Thoracic aorta (tissue), 2 donors: ENCODE data around the gene NPHP4. TPM values are rescaled to one million over a fixed set of nuclear protein-coding genes. Genes with fewer than 3 reads are reported as not detected.

ENCODE experiments used
- ATAC-seq: fragments of 150-250 bp; one replicate; pipeline ENCODE4 v1.8.0; 2017; ENCODE audit warnings: low read depth; ENCODE audit not compliant: insufficient number of reproducible peaks, low FRiP score
- DNase-seq: peaks from one replicate; pipeline ENCODE4 v3.0.0-alpha.2; 2020; ENCODE audit warnings: low spot score
- H3K27ac ChIP-seq, 2 donors: fragments of 200-600 bp; sonication (generic); 1 replicate in 1 of 2; 2 replicates in 1 of 2; pipeline ENCODE4 v1.5.1; 2016; ENCODE audit warnings: mild to moderate bottlenecking in 2 of 2, moderate library complexity in 2 of 2
- H3K27me3 ChIP-seq: fragments of 200-600 bp; sonication (generic); replicated peaks from 2 replicates; pipeline ENCODE4 v1.6.0; 2016; ENCODE audit warnings: mild to moderate bottlenecking; ENCODE audit not compliant: insufficient read depth
- H3K36me3 ChIP-seq: fragments of 200-600 bp; sonication (generic); one replicate; pipeline ENCODE4 v1.5.1; 2016
- H3K4me1 ChIP-seq, 2 donors: fragments of 200-600 bp; sonication (generic); 1 replicate in 1 of 2; 2 replicates in 1 of 2; pipeline versions ENCODE4 v1.5.1 to v1.6.0; 2016; ENCODE audit warnings: low read depth in 2 of 2, mild to moderate bottlenecking in 1 of 2; ENCODE audit not compliant: control insufficient read depth in 1 of 2
- H3K4me3 ChIP-seq: fragments of 200-600 bp; sonication (generic); 2 replicates; pipeline ENCODE4 v1.5.1; 2016; ENCODE audit warnings: mild to moderate bottlenecking
- H3K9me3 ChIP-seq: fragments of 200-600 bp; sonication (generic); 2 replicates; pipeline ENCODE4 v1.5.1; 2016
- total RNA-seq, 2 donors: library from RNA; depleted of rRNA; stranded (reverse); fragments of >200 nt; gene quantifications; one replicate each; pipeline versions ENCODE4 v1.1.0 to v1.2.3, GENCODE V29; 2016
- TF ChIP-seq, protein P1 (sequence below): fragments of 200-600 bp; sonication (generic); IDR thresholded peaks from one replicate; pipeline ENCODE4 v1.5.1; 2019; ENCODE audit warnings: antibody characterized with exemption

NPHP4 gene
- total RNA-seq, 2 donors from 2014 or later: 11.4 to 15.1 TPM

DNA sequence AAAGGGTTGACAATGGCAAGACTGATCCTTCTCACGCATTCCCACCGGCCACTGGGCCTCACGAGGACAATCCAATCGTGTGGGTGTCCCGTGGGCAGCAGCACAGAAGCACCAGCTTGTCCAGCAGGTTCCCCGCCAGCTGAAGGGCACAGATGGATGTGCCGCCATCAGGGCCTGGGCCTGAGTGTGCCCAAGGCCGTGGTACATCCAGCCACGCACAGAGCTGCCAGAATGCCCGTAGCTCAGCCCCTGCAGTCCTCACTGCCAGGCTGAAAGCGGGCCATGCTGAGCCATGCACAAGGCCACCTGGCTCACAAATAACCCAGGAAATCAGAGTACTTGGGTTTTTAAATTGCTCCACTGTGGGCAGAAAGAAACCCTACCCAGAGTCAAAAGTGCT, 7.0 kb downstream of the NPHP4 start:
- no peaks in the 10 kb centered on the region for H3K9me3 ChIP-seq
- ATAC-seq (no peak), DNase-seq (no peak)
- H3K27me3 ChIP-seq: no peaks in the 10 kb centered on the region
- H3K4me3 ChIP-seq: no peak overlapping the region
- H3K36me3 ChIP-seq: no peaks in the 10 kb centered on the region
- no peak overlapping the region for H3K27ac ChIP-seq
- TF ChIP-seq, protein P1, sequence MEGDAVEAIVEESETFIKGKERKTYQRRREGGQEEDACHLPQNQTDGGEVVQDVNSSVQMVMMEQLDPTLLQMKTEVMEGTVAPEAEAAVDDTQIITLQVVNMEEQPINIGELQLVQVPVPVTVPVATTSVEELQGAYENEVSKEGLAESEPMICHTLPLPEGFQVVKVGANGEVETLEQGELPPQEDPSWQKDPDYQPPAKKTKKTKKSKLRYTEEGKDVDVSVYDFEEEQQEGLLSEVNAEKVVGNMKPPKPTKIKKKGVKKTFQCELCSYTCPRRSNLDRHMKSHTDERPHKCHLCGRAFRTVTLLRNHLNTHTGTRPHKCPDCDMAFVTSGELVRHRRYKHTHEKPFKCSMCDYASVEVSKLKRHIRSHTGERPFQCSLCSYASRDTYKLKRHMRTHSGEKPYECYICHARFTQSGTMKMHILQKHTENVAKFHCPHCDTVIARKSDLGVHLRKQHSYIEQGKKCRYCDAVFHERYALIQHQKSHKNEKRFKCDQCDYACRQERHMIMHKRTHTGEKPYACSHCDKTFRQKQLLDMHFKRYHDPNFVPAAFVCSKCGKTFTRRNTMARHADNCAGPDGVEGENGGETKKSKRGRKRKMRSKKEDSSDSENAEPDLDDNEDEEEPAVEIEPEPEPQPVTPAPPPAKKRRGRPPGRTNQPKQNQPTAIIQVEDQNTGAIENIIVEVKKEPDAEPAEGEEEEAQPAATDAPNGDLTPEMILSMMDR: no peak
- no peaks in the 10 kb centered on the region for H3K4me1 ChIP-seq

DNA sequence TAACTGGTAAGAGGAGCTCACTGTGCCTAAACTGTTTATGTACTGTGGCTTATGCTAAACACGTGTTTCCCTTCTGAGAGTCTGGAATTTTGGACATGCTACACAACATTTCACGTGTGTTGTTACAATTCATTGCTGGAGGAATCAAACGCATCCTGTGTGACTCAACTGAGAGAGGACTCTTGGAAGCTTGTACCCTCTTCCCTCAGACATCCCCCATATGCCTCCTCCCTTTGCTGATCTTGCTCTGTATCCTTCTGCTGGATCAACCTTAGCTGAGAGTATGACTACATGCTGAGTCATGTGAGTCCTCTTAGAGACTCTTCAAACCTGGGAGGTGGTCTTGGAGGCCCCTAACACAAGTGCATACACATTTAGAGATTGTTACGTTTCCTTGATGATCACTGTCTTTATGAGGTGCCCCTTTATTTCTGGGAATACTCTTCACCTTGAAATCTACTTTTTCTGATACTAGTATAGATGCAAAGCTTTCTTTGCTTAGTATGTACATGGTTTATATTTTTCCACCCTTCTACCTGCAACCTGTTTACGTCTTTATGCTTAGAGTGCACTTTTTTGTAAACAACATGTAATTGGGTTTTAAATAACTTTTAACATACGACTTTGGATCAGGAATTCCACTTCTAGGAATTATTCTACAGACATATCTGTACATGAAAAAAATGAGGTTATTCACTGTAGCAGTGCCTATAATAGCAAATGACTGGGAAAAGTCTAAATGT, 8.7 kb downstream of the NPHP4 start:
- H3K36me3 ChIP-seq: no peaks in the 10 kb centered on the region
- ATAC-seq: no peak
- H3K4me3 ChIP-seq: no peak overlapping the region
- H3K27me3 ChIP-seq: no peaks in the 10 kb centered on the region
- H3K4me1 ChIP-seq: no peaks in the 10 kb centered on the region
- H3K27ac ChIP-seq: no peak overlapping the region
- TF ChIP-seq, protein P1: no peak
- no peak for DNase-seq
- no peaks in the 10 kb centered on the region for H3K9me3 ChIP-seq

DNA sequence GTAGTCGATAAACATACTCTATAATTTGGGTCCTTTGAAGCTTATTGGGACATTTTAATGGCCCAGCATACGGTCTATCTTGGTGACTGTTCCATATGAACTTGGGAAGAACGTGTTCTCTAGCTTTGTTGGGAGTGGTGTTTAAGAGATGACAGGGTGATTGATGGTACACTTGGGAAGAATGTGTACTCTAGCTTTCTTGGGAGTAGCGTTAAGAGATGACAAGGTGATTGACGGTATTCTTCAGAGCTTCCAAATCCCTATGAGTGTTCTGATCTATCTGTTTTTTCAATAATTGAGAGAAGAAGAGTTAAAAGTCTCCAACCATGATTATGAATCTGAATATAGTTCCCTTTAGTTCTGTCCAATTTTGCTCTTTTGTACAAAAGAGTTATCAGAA, 9.4 kb downstream of the NPHP4 start:
- H3K4me1 ChIP-seq: no peaks in the 10 kb centered on the region
- TF ChIP-seq, protein P1: no peak
- no peak overlapping the region for H3K4me3 ChIP-seq
- H3K27me3 ChIP-seq: no peaks in the 10 kb centered on the region
- H3K27ac ChIP-seq: no peak overlapping the region
- H3K9me3 ChIP-seq: no peaks in the 10 kb centered on the region
- H3K36me3 ChIP-seq: no peaks in the 10 kb centered on the region
- ATAC-seq: no peak
- no peak for DNase-seq

DNA sequence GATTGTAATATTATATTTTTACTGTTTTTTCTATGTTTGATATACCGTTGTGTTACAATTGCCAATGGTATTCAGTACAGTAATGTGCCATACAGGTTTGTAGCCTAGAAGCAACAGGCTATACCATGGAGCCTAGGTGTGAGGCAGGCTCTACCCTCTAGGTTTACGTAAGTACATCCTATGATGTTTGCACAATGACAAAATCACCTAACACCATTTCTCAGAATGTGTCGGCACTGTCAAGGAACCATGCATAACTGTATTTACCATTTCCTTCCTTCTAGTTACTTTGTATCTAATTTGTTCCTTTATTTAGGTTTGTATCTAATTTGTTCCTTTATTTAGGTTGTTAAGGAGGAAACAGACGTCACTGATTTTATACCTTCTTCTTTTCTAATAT, 9.9 kb downstream of the NPHP4 start:
- Histone ChIP-seq H3K36me3 (no peaks in the 10 kb centered on the region), H3K4me1 (no peaks in the 10 kb centered on the region), H3K9me3 (no peaks in the 10 kb centered on the region), H3K27me3 (no peaks in the 10 kb centered on the region), H3K4me3 (no peak overlapping the region), H3K27ac (no peak overlapping the region)
- TF ChIP-seq, protein P1: no peak
- DNase-seq (no peak), ATAC-seq (no peak)

DNA sequence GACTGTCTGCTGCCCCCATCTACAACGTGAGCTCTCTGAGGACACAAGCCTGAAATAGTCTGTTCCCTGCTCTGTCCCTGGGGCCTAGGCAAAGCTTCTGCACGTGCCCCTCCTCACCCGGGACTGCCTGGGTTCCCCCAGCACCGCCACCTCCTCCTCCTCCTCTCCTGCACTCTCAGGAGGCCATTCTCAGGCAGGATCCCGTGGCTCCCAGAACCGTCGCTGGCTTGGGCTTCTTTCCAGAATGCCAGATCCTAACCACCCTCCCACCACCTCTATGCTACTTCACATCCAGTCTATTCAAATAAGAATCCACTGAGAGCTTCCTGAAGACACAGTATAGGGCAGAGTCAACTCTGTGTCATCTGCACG, 11.2 kb downstream of the NPHP4 start:
- Histone ChIP-seq H3K4me1 (no peaks in the 10 kb centered on the region), H3K4me3 (no peak overlapping the region), H3K27me3 (no peaks in the 10 kb centered on the region), H3K9me3 (no peaks in the 10 kb centered on the region), H3K27ac (no peak overlapping the region), H3K36me3 (no peaks in the 10 kb centered on the region)
- DNase-seq (no peak), ATAC-seq (no peak)
- TF ChIP-seq, protein P1: no peak
